CD4-positive, alpha-beta T cell treated with Interleukin-6 at 100 ng/mL for 8 hours (primary cell): Measurements from ENCODE around the gene MIAT.

Experiments
- DNase-seq: peaks from one replicate; pipeline ENCODE4 v3.0.0-alpha.2; 2020; ENCODE audit warnings: mixed read lengths, low spot score

Gene MIAT

GRCh38 chr22:26669060-26669481 is 11.7 kb downstream of the MIAT start:
- DNase-seq: no peak

GRCh38 chr22:26670459-26670858 is 13.1 kb downstream of the MIAT start:
- no peak for DNase-seq

- DNase-seq: peak; percentile 69
These were observed 14.1 kb downstream of the MIAT start for GRCh38 chr22:26671317-26672059.

- no peak for DNase-seq
These were observed 14.7 kb downstream of the MIAT start for GRCh38 chr22:26672060-26672471.

- peak; percentile 94 for DNase-seq
These were observed 15.4 kb downstream of the MIAT start for GRCh38 chr22:26672590-26673468.

GRCh38 chr22:26673486-26673885 is 16.1 kb downstream of the MIAT start:
- DNase-seq: peak; percentile 24

GRCh38 chr22:26674211-26675190 is 17.1 kb downstream of the MIAT start:
- peak; percentile 26 for DNase-seq

GRCh38 chr22:26675687-26676268 is 18.4 kb downstream of the MIAT start:
- DNase-seq: no peak

- no peak for DNase-seq
These were observed 19.8 kb downstream of the MIAT start for GRCh38 chr22:26677217-26677616.

GRCh38 chr22:26679003-26679629 is 21.7 kb downstream of the MIAT start:
- DNase-seq: peak; percentile 65

GRCh38 chr22:26680485-26680884 is 23.1 kb downstream of the MIAT start:
- no peak for DNase-seq

- no peak for DNase-seq
These were observed 24.0 kb downstream of the MIAT start for GRCh38 chr22:26681395-26681821.

GRCh38 chr22:26684168-26684567 is 26.8 kb downstream of the MIAT start:
- DNase-seq: no peak

- no peak for DNase-seq
These were observed 28.2 kb downstream of the MIAT start for GRCh38 chr22:26685601-26686000.

GRCh38 chr22:26687439-26687838 is 30.1 kb downstream of the MIAT start:
- DNase-seq: no peak

- no peak for DNase-seq
These were observed 32.3 kb downstream of the MIAT start for GRCh38 chr22:26689513-26690301.

GRCh38 chr22:26690654-26691376 is 33.4 kb downstream of the MIAT start:
- no peak for DNase-seq

- no peak for DNase-seq
These were observed 34.0 kb downstream of the MIAT start for GRCh38 chr22:26691377-26691716.

GRCh38 chr22:26692215-26692614 is 34.8 kb downstream of the MIAT start:
- DNase-seq: no peak

- no peak for DNase-seq
These were observed 39.8 kb downstream of the MIAT start for GRCh38 chr22:26697151-26697550.
